Testis (tissue), 3 donors: ENCODE measurements around the gene RBL2. TPM values are rescaled to one million over a fixed set of nuclear protein-coding genes. Genes with fewer than 3 reads are reported as not detected.

Experiments
- DNase-seq: peaks from one replicate; pipeline ENCODE4 v3.0.0-alpha.2; 2019
- H3K27ac ChIP-seq, 2 donors: fragments of 200-600 bp; sonication (generic); one replicate each; pipeline ENCODE4 v1.5.1; 2019
- H3K27me3 ChIP-seq: fragments of 200-600 bp; sonication (generic); one replicate; pipeline ENCODE4 v1.5.1; 2019
- H3K36me3 ChIP-seq: fragments of 200-600 bp; sonication (generic); one replicate; pipeline ENCODE4 v1.5.1; 2017; ENCODE audit warnings: low read depth; ENCODE audit errors: missing control alignments
- H3K4me1 ChIP-seq: fragments of 200-600 bp; sonication (generic); one replicate; pipeline ENCODE4 v1.5.1; 2019
- H3K4me3 ChIP-seq, 2 donors: fragments of 200-600 bp; sonication (generic); one replicate each; pipeline ENCODE4 v1.5.1; 2017 to 2019
- H3K9me3 ChIP-seq: fragments of 200-600 bp; sonication (generic); one replicate; pipeline ENCODE4 v1.5.1; 2017
- CTCF ChIP-seq, 3 experiments: fragments of 450-650 bp in 2 of 3; fragments of 200-600 bp in 1 of 3; sonication (generic) in 1 of 3; IDR thresholded peaks; one replicate each; pipeline ENCODE4 v1.5.1; 2016 to 2019; ENCODE audit warnings: antibody characterized with exemption in 3 of 3, mild to moderate bottlenecking in 2 of 3, moderate library complexity in 1 of 3
- POLR2A ChIP-seq: fragments of 450-650 bp; IDR thresholded peaks from one replicate; pipeline ENCODE4 v1.6.1; 2017; ENCODE audit warnings: antibody characterized with exemption, mild to moderate bottlenecking, moderate library complexity
- WGBS, 2 donors: methylation state at CpG; one replicate each; pipeline ENCODE4 v1.1.5; 2018; 5-methylcytosine and 5-hydroxymethylcytosine counted together
- intact Hi-C: fragments of 100-400 bp; cut with DNase I; formaldehyde crosslinking; loops from one replicate; pipeline ENCODE4 v1.15.1; 2023; ENCODE audit warnings: low total_unique reads
- polyA plus RNA-seq: library from polyadenylated mRNA; stranded (reverse); fragments of 350-450 nt; fragmentation: Illumina TruSeq; extraction: RNeasy Lipid Tissue Mini Kit (QIAGEN cat#74804); gene quantifications from one replicate; pipeline ENCODE4 v1.2.3, GENCODE V29; 2014; ENCODE audit warnings: low read depth, low replicate concordance; ENCODE audit not compliant: insufficient read depth
- total RNA-seq, 2 donors: library from RNA; depleted of rRNA; stranded (reverse); fragments of >200 nt; gene quantifications; one replicate each; pipeline ENCODE4 v1.2.3, GENCODE V29; 2016

RBL2 gene
- total and polyA plus RNA-seq, 3 donors from 2014 or later, result 99.1 to 117 (median 106) TPM

GRCh38 chr16:53449816-53450517 lies 15.7 kb downstream of the RBL2 start:
- H3K27ac ChIP-seq, result no peak overlapping the region
- no peaks in the 10 kb centered on the region for H3K36me3 ChIP-seq
- H3K4me3 ChIP-seq, result no peak overlapping the region
- no peaks in the 10 kb centered on the region for H3K27me3 ChIP-seq
- H3K9me3 ChIP-seq, result no peaks in the 10 kb centered on the region
- no peaks in the 10 kb centered on the region for H3K4me1 ChIP-seq
- DNase-seq, result no peak
- 83 to 92% methylated on average over 4 of the region's 4 CpGs for WGBS, 2 donors
- TF ChIP-seq CTCF (IDR thresholded peaks at IDR 0.05) (no peak), POLR2A (no peak)
- intact Hi-C loops, result no loop called here

- DNase-seq, result no peak
- Histone ChIP-seq H3K4me1 (no peaks in the 10 kb centered on the region), H3K36me3 (no peaks in the 10 kb centered on the region), H3K27ac (no peak overlapping the region), H3K4me3 (no peak overlapping the region), H3K27me3 (no peaks in the 10 kb centered on the region), H3K9me3 (no peaks in the 10 kb centered on the region)
- no peak for TF ChIP-seq CTCF (IDR thresholded peaks at IDR 0.05)
- no peak for TF ChIP-seq POLR2A
- intact Hi-C loops, result no loop called here
- 91 to 99% methylated on average over 5 of the region's 5 CpGs for WGBS, 2 donors
Observed at GRCh38 chr16:53453928-53454327, 19.7 kb downstream of the RBL2 start.

GRCh38 chr16:53456625-53457024 lies 22.4 kb downstream of the RBL2 start:
- no peak for TF ChIP-seq CTCF (IDR thresholded peaks at IDR 0.05)
- TF ChIP-seq POLR2A, result no peak
- intact Hi-C loops, result no loop called here
- Histone ChIP-seq H3K36me3 (no peaks in the 10 kb centered on the region), H3K27ac (no peak overlapping the region), H3K4me1 (no peaks in the 10 kb centered on the region), H3K9me3 (no peaks in the 10 kb centered on the region), H3K4me3 (no peak overlapping the region), H3K27me3 (no peaks in the 10 kb centered on the region)
- 88 to 96% methylated on average over 2 of the region's 2 CpGs for WGBS, 2 donors
- DNase-seq, result no peak

GRCh38 chr16:53457670-53458069 lies 23.4 kb downstream of the RBL2 start:
- no peaks in the 10 kb centered on the region for H3K4me1 ChIP-seq
- no peak for DNase-seq
- TF ChIP-seq POLR2A (no peak), CTCF (IDR thresholded peaks at IDR 0.05) (no peak)
- 97% methylated on average over 2 of the region's 2 CpGs for WGBS, 2 donors
- H3K36me3 ChIP-seq, result no peaks in the 10 kb centered on the region
- intact Hi-C loops, result no loop called here
- H3K4me3 ChIP-seq, result no peak overlapping the region
- no peaks in the 10 kb centered on the region for H3K9me3 ChIP-seq
- no peaks in the 10 kb centered on the region for H3K27me3 ChIP-seq
- no peak overlapping the region for H3K27ac ChIP-seq

GRCh38 chr16:53458635-53459034 lies 24.4 kb downstream of the RBL2 start:
- TF ChIP-seq POLR2A, result no peak
- TF ChIP-seq CTCF (IDR thresholded peaks at IDR 0.05), result no peak
- DNase-seq, result no peak
- 87 to 90% methylated on average over 8 of the region's 8 CpGs for WGBS, 2 donors
- Histone ChIP-seq H3K4me3 (no peak overlapping the region), H3K4me1 (no peaks in the 10 kb centered on the region), H3K27ac (no peak overlapping the region), H3K36me3 (no peaks in the 10 kb centered on the region), H3K27me3 (no peaks in the 10 kb centered on the region), H3K9me3 (no peaks in the 10 kb centered on the region)
- intact Hi-C loops, result no loop called here
